Right lobe of liver (tissue), 4 donors: Measurements from ENCODE around the gene PYGM.

Experiments used
- CTCF ChIP-seq, 4 donors: fragments of 200-600 bp in 3 of 4; fragments of 450-650 bp in 1 of 4; IDR thresholded peaks; one replicate each; pipeline versions ENCODE4 v1.5.1 to v1.8.0; 2016 to 2022; ENCODE audit warnings: antibody characterized with exemption in 4 of 4, mild to moderate bottlenecking in 2 of 4
- POLR2A ChIP-seq: fragments of 450-650 bp; IDR thresholded peaks from one replicate; pipeline ENCODE4 v1.6.1; 2017; ENCODE audit warnings: antibody characterized with exemption, mild to moderate bottlenecking
- donor health status: DM: no; HTN: no; CAD: no.
- donor health status: DM: no; HTN: no; CAD: no.
- donor health status: DM: no; HTN: yes; CAD: no.

GRCh38 chr11:64760759-64761420 lies 1.1 kb upstream of the PYGM start:
- no peak for TF ChIP-seq CTCF (IDR thresholded peaks at IDR 0.05)
- TF ChIP-seq POLR2A = no peak
